H1 (cell line): Measurements from ENCODE around the gene LTBR. TPM values are rescaled to one million over a fixed set of nuclear protein-coding genes. Genes with fewer than 3 reads are reported as not detected.

ENCODE experiments used
- ATF2 ChIP-seq: IDR thresholded peaks from 2 replicates; pipeline ENCODE4 v1.6.1; 2012; ENCODE audit warnings: low read length, inconsistent platforms
- BACH1 ChIP-seq: IDR thresholded peaks from 2 replicates; pipeline ENCODE4 v1.6.1; 2012; ENCODE audit warnings: low read length, improper control_type of control experiment
- CHD1 ChIP-seq: IDR thresholded peaks from 2 replicates; pipeline ENCODE4 v1.6.1; 2012; ENCODE audit warnings: low read depth, low read length, improper control_type of control experiment
- EZH2 ChIP-seq: fragments of 200-600 bp; sonication (generic); IDR thresholded peaks from 2 replicates; pipeline ENCODE4 v1.7.1; 2012; ENCODE audit warnings: low read depth, mild to moderate bottlenecking, moderate library complexity, low read length, inconsistent platforms; ENCODE audit not compliant: severe bottlenecking
- FOSL1 ChIP-seq: IDR thresholded peaks from 2 replicates; pipeline ENCODE4 v1.6.1; 2011; ENCODE audit warnings: mild to moderate bottlenecking, low read depth, low read length, moderate library complexity; ENCODE audit not compliant: insufficient read depth
- JUN ChIP-seq: IDR thresholded peaks from 2 replicates; pipeline ENCODE4 v1.6.1; 2011; ENCODE audit warnings: low read depth, mild to moderate bottlenecking, improper control_type of control experiment, low read length
- NRF1 ChIP-seq: IDR thresholded peaks from 2 replicates; pipeline ENCODE4 v1.6.1; 2011; ENCODE audit warnings: mild to moderate bottlenecking, low read depth, low read length, improper control_type of control experiment
- RFX5 ChIP-seq: IDR thresholded peaks from 2 replicates; pipeline ENCODE4 v1.6.1; 2011; ENCODE audit warnings: low read depth, low read length, improper control_type of control experiment, borderline replicate concordance
- SAP30 ChIP-seq: fragments of 300-600 bp; sonication (generic); IDR thresholded peaks from 2 replicates; pipeline ENCODE4 v1.7.1; 2012; ENCODE audit warnings: low read length, moderate library complexity, mild to moderate bottlenecking, inconsistent platforms; ENCODE audit not compliant: insufficient read depth, insufficient replicate concordance
- SUZ12 ChIP-seq: fragments of 200-600 bp; sonication (generic); IDR thresholded peaks from 2 replicates; pipeline ENCODE4 v1.6.1; 2012; ENCODE audit warnings: mild to moderate bottlenecking, inconsistent platforms, low read length, moderate library complexity, mixed read lengths
- USF2 ChIP-seq: IDR thresholded peaks from 2 replicates; pipeline ENCODE4 v1.6.1; 2011; ENCODE audit warnings: low read length, improper control_type of control experiment
- polyA plus RNA-seq, 7 experiments: library from polyadenylated mRNA; depleted of rRNA in 3 of 7; stranded (reverse) in 5 of 7; unstranded in 2 of 7; fragments of >200 nt in 5 of 7; fragments of 200-250 nt in 2 of 7; gene quantifications; 1 replicate in 5 of 7; 2 replicates in 1 of 7; 4 replicates in 1 of 7; pipeline versions ENCODE4 v1.2.1 to v1.2.3, GENCODE V29; 2011 to 2013; ENCODE audit warnings: missing spikeins in 2 of 7, mixed read lengths in 2 of 7
- total RNA-seq: library from RNA; stranded (reverse); fragmentation: NEBNext Ultra II Directional; extraction: Animal tissue kit (Norgen Biotek cat#: 25700); gene quantifications from 2 replicates; pipeline ENCODE4 v1.2.1, GENCODE V29; 2021

LTBR gene
- total and polyA plus RNA-seq, 2 of the 8 experiments (the other 6 are each of a cell fraction or from before 2014, with no cell fraction given), result 5.1 to 6.3 TPM

- no peak for TF ChIP-seq ATF2
- TF ChIP-seq FOSL1, result no peak
- no peak for TF ChIP-seq BACH1
- TF ChIP-seq EZH2, result no peak
- no peak for TF ChIP-seq JUN
- TF ChIP-seq CHD1, result no peak
- TF ChIP-seq RFX5, result no peak
- no peak for TF ChIP-seq USF2
- TF ChIP-seq SUZ12, result no peak
- no peak for TF ChIP-seq SAP30
- TF ChIP-seq NRF1, result no peak
Measured at GRCh38 chr12:6338955-6339354, 45.0 kb upstream of the LTBR start (continued).
